Measurements from ENCODE around the gene NR1D1. TPM values are rescaled to one million over a fixed set of nuclear protein-coding genes. Genes with fewer than 3 reads are reported as not detected.

NR1D1 gene
- total RNA-seq, 3 donors from 2014 or later: 8.8 to 10.5 (median 9.2) TPM

GRCh38 chr17:40087903-40088718 is 12.3 kb downstream of the NR1D1 start:
- Histone ChIP-seq H3K4me3 (no peak overlapping the region), H3K27ac (peak overlapping the region; percentile 95 to 99), H3K9me3 (no peaks in the 10 kb centered on the region), H3K4me1 (peaks cover 2 to 4% of the 10 kb centered on the region in 2 donors), H3K27me3 (no peaks in the 10 kb centered on the region), H3K36me3 (peaks cover 5% of the 10 kb centered on the region)
- DNase-seq (ENCODE audit: low spot score in 2 of 2): no peak
- intact Hi-C loops (cut with DNase I; ENCODE audit: low total_unique reads): loop anchor here (5.0 kb wide), 1 partner anchor 841 kb away; no protein-coding TSS in a partner anchor
- TF ChIP-seq POLR2AphosphoS5 (IDR thresholded peaks at IDR 0.05): no peak
- no peak for TF ChIP-seq CTCF (IDR thresholded peaks at IDR 0.05)
- no peak for TF ChIP-seq POLR2A (IDR thresholded peaks at IDR 0.05)

DNA sequence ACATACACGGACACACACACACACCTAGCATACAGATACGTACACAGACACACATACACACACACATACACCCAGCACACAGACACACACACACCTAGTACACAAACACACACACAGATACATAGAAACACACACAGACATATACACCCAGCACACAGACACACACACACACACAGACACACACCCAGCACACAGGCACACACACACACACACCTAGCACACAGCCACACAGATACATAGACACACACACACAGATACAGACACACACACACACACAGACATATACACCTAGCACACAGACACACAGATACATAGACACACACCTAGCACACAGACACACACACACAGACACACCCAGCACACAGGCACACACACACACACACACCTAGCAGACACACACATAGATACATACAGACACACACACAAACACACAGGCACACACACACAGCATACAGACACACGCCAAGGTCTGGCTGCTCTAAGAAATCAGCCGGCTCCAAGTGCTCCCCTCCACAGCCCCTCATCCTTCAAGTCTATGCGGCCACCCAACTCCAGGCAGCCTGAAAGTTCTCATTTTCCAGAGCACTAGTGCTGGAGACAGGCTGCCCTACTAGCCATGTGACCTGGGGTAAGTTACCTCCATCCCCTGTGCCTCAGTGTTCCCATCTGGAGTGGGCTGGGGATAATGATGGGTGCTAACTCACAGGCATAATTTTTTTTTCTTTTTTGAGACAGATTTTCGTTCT is 13.2 kb downstream of the NR1D1 start:
- peak overlapping the region in 1 of 2 donors; percentile 57 for H3K27ac ChIP-seq
- H3K9me3 ChIP-seq: no peaks in the 10 kb centered on the region
- H3K4me1 ChIP-seq: peaks cover 0 to 3% of the 10 kb centered on the region in 2 donors
- no peak overlapping the region for H3K4me3 ChIP-seq
- peaks cover 5% of the 10 kb centered on the region for H3K36me3 ChIP-seq
- TF ChIP-seq CTCF (IDR thresholded peaks at IDR 0.05) (no peak), POLR2A (IDR thresholded peaks at IDR 0.05) (no peak), POLR2AphosphoS5 (IDR thresholded peaks at IDR 0.05) (no peak)
- H3K27me3 ChIP-seq: no peaks in the 10 kb centered on the region
- DNase-seq (ENCODE audit: low spot score in 2 of 2): no peak
- intact Hi-C loops (cut with DNase I; ENCODE audit: low total_unique reads): loop anchor here (5.0 kb wide), 1 partner anchor 840 kb away; no protein-coding TSS in a partner anchor

DNA sequence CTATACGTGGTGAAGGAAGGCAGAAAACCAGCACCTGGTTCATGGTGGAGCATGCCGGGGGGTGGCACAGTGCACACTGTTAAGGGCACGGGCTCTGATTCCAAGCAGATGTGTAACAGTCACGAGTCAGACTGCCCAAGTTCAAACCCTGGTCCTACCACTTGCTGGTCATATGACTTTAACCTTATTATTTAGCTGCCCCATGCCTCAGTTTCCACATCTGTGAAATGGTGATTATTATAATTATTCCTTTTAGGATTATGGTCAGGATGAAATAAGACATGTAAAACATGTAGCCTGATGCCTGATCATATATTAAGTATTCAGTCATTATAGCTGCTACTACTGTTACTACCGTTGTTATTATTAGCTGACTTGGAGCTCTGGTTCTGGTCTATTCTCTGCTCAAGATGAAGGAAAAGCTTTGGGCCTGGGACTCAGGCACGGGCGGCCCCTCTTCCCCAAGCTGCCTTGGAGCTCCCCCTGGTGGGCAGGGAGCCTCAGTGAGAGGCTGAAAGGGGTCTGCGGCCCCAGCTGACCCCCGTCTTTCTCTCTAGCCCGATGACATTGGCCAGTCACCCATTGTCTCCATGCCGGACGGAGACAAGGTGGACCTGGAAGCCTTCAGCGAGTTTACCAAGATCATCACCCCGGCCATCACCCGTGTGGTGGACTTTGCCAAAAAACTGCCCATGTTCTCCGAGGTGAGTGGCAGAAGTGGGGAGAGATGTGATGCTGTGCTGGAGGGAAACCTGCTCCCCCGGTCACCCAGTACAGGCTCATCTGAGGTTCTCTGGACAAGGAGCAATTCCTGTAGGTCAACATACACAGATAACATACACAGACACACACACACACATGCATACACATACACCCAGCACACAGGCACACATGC is 14.0 kb downstream of the NR1D1 start:
- no peaks in the 10 kb centered on the region for H3K4me1 ChIP-seq
- no peak for TF ChIP-seq POLR2AphosphoS5 (IDR thresholded peaks at IDR 0.05)
- peak; percentile 72 to 87 (median 83) for TF ChIP-seq CTCF (IDR thresholded peaks at IDR 0.05)
- TF ChIP-seq POLR2A (IDR thresholded peaks at IDR 0.05): no peak
- intact Hi-C loops (cut with DNase I; ENCODE audit: low total_unique reads): loop anchor here (5.0 kb wide), 1 partner anchor 839 kb away; no protein-coding TSS in a partner anchor
- DNase-seq (ENCODE audit: low spot score in 2 of 2): no peak
- no peaks in the 10 kb centered on the region for H3K9me3 ChIP-seq
- no peak overlapping the region for H3K4me3 ChIP-seq
- H3K27ac ChIP-seq: peak overlapping the region; percentile 26 to 57
- no peaks in the 10 kb centered on the region for H3K27me3 ChIP-seq
- H3K36me3 ChIP-seq: peaks cover 5% of the 10 kb centered on the region

GRCh38 chr17:40084477-40084876 is 15.9 kb downstream of the NR1D1 start:
- TF ChIP-seq CTCF (IDR thresholded peaks at IDR 0.05) (no peak), POLR2A (IDR thresholded peaks at IDR 0.05) (no peak), POLR2AphosphoS5 (IDR thresholded peaks at IDR 0.05) (no peak)
- no peaks in the 10 kb centered on the region for H3K27me3 ChIP-seq
- DNase-seq (ENCODE audit: low spot score in 2 of 2): no peak
- peak overlapping the region in 1 of 2 donors; percentile 25 for H3K27ac ChIP-seq
- H3K9me3 ChIP-seq: no peaks in the 10 kb centered on the region
- no peak overlapping the region for H3K4me3 ChIP-seq
- intact Hi-C loops (cut with DNase I; ENCODE audit: low total_unique reads): no loop called here
- H3K4me1 ChIP-seq: no peaks in the 10 kb centered on the region
- H3K36me3 ChIP-seq: peaks cover 5% of the 10 kb centered on the region
